Subcutaneous preadipocyte (primary cell): ENCODE data around the gene SRD5A3. TPM values are rescaled to one million over a fixed set of nuclear protein-coding genes. Genes with fewer than 3 reads are reported as not detected.

Experiments used
- small RNA-seq: library from RNA; depleted of rRNA; stranded (forward); fragments of <200 nt; gene quantifications from one replicate; pipeline ENCODE3, GENCODE V24; 2012
- total RNA-seq: library from RNA; depleted of rRNA; stranded (reverse); fragments of >200 nt; gene quantifications from 2 replicates; pipeline ENCODE4 v1.2.3, GENCODE V29; 2012

Gene SRD5A3
- total RNA-seq, result 12.3 and 18.0 TPM in 2 replicates

DNA sequence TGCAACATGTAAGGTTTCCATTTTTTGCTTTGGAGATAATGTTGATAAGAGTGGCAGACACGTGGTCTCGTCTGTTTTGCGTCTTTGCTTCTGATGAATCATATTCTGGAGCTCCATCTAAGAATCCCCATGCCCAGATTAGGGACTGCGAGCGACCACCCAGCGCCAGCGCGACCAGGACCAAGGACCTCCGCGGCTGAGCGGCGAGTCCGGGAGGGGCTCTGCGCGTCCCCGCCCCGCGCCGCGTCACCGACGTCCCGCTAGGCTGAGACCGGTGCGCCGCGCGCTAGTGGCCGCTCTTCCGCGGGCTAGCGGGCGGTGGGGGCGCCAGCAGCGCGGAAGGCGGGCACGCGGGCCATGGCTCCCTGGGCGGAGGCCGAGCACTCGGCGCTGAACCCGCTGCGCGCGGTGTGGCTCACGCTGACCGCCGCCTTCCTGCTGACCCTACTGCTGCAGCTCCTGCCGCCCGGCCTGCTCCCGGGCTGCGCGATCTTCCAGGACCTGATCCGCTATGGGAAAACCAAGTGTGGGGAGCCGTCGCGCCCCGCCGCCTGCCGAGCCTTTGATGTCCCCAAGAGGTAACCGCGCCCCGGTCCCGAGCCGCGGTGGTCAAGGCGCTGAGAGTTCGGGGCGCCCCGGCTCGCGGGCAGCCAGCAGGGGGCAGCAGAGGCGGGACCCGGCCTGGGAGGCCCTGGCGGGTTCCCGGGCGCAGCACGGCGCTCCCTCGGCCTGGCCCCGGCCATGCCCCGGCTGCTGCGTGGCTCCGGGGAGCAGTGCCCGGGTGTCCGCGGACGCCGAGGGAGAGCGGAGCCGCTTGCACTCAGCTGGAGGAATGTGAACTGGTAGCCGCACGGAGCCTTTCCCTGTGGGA is at the start of gene SRD5A3:
SRD5A3 (plus strand) TSS at position 263 of the 871 bp plus-strand sequence; CDS start at position 358, 95 bp downstream.

GRCh38 chr4:55395529-55396307 is 49.7 kb downstream of the SRD5A3 start, which contains the start of gene TMEM165:
Gene TMEM165, plus strand, starts transcription at chr4:55395957. Its CDS starts 233 bp downstream, at chr4:55396190.

Small RNAs within 50 kb of the gene (small RNA-seq; reads per million reads assigned to genes)
- not detected for gene RF00019

Other genes with a start within 250 kb of the SRD5A3 start
- under 0.01 and 1.4 TPM in 2 replicates for gene KDR, start 220.6 kb upstream of the SRD5A3 start, total RNA-seq
- 115 and 116 TPM in 2 replicates for gene TMEM165, start 49.7 kb downstream of the SRD5A3 start, total RNA-seq
- 22.8 and 43.0 TPM in 2 replicates for gene CLOCK, start 200.7 kb downstream of the SRD5A3 start, total RNA-seq
- not detected in 2 replicates for gene PDCL2, start 246.0 kb downstream of the SRD5A3 start, total RNA-seq